Aorta (tissue), 5 donors: ENCODE results near the gene TMEM72. TPM values are rescaled to one million over a fixed set of nuclear protein-coding genes. Genes with fewer than 3 reads are reported as not detected.
A peak's percentile ranks its signal among the peaks of the same experiment; 100 is the strongest.

Experiments
- ATAC-seq: fragments of 200-7000 bp; cut with Tn5 transposase; one replicate; pipeline ENCODE4 v1.9.1; 2022; ENCODE audit warnings: moderate library complexity; ENCODE audit not compliant: low FRiP score
- DNase-seq, 2 donors: peaks; one replicate each; pipeline ENCODE4 v3.0.0-alpha.2; 2020
- H3K27ac ChIP-seq, 2 donors: one replicate each; pipeline ENCODE4 v1.5.1; 2013; ENCODE audit warnings: low read length in 2 of 2, mild to moderate bottlenecking in 2 of 2, moderate library complexity in 2 of 2, control low read depth in 1 of 2, inconsistent platforms in 1 of 2, low read depth in 1 of 2
- H3K27me3 ChIP-seq, 2 donors: one replicate each; pipeline ENCODE4 v1.6.1; 2013; ENCODE audit warnings: control low read depth in 1 of 2, low read length in 1 of 2, mild to moderate bottlenecking in 1 of 2, moderate library complexity in 1 of 2; ENCODE audit not compliant: insufficient read depth in 2 of 2, control insufficient read depth in 1 of 2
- H3K36me3 ChIP-seq, 2 donors: one replicate each; pipeline ENCODE4 v1.6.1; 2013; ENCODE audit warnings: control low read depth in 1 of 2, low read length in 1 of 2, mild to moderate bottlenecking in 1 of 2; ENCODE audit not compliant: insufficient read depth in 2 of 2, control insufficient read depth in 1 of 2
- H3K4me1 ChIP-seq, 2 donors: one replicate each; pipeline ENCODE4 v1.6.1; 2013; ENCODE audit warnings: low read length in 2 of 2, control low read depth in 1 of 2, mild to moderate bottlenecking in 1 of 2, moderate library complexity in 1 of 2; ENCODE audit not compliant: insufficient read depth in 2 of 2, control insufficient read depth in 1 of 2
- H3K4me3 ChIP-seq, 2 donors: one replicate each; pipeline ENCODE4 v1.5.1; 2013; ENCODE audit warnings: low read length in 2 of 2, control low read depth in 1 of 2, mild to moderate bottlenecking in 1 of 2
- H3K9me3 ChIP-seq: one replicate; pipeline ENCODE4 v1.6.1; 2013; ENCODE audit warnings: mild to moderate bottlenecking, low read length; ENCODE audit not compliant: control insufficient read depth
- WGBS, 2 donors: extraction: QIAGEN DNeasy Blood & Tissue Kit; methylation state at CpG; one replicate each; pipeline ENCODE4 v1.1.7; 2013; 5-methylcytosine and 5-hydroxymethylcytosine counted together
- intact Hi-C, 2 donors: fragments of 100-400 bp; cut with DNase I; formaldehyde crosslinking; loops; one replicate each; pipeline versions ENCODE4 v1.14.2 to v1.15.0; 2022
- polyA plus RNA-seq, 2 donors: library from polyadenylated mRNA; stranded (reverse); fragments of 200-250 nt; gene quantifications; one replicate each; pipeline ENCODE4 v1.2.3, GENCODE V29; 2013
- total RNA-seq, 2 donors: library from RNA; stranded (reverse); fragmentation: NEBNext Ultra II Directional; extraction: Animal tissue kit (Norgen Biotek cat#: 25700); gene quantifications; one replicate each; pipeline ENCODE4 v1.2.1, GENCODE V29; 2021
- donor health status: healthy with polysubstance abuse.
- donor health status: Bipolar disorder and iron deficiency.
- donor health status: DM: no; HTN: no; CAD: no.
- donor health status: DM: no; HTN: no; CAD: no.
- donor health status: DM: yes; HTN: yes; CAD: no.

The TMEM72 gene
- total and polyA plus RNA-seq, 4 donors = not detected

DNA sequence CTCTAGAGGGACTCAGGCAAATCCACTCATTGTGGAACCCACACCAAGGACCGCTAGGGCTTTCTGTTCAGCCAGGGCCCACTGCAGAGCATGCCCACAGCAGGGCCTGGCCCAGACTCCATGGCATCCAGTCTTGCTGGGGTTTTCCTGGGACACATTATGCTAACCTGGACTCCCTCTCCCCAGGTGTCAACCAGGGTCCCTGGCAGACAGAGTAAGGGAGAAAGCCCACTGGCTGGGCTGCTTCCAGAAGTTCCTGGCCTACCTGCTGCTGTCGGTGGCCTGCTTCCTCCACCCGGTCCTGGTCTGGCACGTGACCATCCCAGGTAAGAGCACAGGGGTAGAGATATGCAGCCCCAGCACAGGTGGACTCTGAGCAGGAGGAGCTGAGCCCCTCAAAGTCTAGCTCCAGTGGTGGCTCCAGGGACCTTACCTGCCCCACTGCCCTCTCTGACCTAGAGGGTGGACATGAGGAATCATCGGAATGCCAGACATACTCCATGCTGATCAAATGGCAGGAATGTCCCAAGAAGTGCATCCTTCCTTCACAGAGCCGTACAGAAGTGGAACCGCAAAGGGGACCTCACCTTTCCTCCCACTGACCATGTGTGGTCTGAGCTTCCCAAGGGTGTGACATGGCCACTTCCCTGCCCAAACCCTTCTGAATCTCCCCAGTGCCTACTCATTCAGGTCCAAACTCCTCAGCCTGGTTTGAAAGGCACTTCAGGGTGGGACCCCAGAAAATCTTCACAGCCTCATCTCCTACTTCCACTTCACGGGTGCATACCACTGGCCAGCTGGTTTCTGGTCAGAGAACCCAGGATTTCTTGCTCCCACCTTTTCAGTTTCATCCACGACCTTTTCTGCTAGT, 22.5 kb downstream of the TMEM72 start:
- WGBS, 2 donors = 82 to 83% methylated on average over 9 of the region's 9 CpGs
- Histone ChIP-seq H3K27me3 (no peaks in the 10 kb centered on the region), H3K4me1 (peaks cover 0 to 3% of the 10 kb centered on the region in 2 donors), H3K4me3 (no peak overlapping the region), H3K9me3 (no peaks in the 10 kb centered on the region), H3K36me3 (no peaks in the 10 kb centered on the region), H3K27ac (no peak overlapping the region)
- no peak for DNase-seq
- ATAC-seq = no peak
- intact Hi-C loops = loop anchor here in 1 of 2 donors (2.0 kb wide), 1 partner anchor 41 kb away; no protein-coding TSS in a partner anchor

DNA sequence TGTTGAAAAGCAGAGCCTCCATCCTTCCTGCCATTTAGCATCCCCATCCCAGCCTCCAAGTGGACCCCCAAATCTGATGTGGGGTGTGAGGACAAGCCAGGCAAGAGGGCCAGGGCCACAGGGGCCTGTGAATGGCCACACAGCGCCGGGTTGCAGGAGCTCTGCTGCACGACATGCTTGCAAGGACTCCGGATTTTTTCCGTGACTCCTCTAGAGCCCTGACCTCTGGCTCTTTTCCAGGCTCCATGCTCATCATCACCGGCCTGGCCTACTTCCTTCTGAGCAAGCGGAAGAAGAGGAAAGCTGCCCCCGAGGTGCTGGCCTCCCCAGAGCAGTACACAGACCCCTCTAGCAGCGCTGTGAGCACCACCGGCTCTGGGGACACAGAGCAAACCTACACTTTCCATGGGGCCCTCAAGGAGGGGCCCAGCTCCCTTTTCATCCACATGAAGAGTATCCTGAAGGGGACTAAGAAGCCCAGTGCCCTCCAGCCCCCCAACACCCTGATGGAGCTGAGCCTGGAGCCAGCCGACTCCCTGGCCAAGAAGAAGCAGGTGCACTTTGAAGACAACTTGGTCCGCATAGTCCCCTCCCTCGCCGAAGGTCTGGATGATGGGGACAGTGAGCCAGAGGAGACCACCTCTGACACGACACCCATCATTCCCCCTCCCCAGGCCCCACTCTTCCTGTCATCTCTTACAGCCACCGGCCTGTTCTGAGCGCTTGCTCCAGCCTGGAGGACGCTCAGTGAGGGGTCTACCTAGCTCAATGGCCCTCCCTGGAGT, 23.5 kb downstream of the TMEM72 start:
- WGBS, 2 donors = 87 to 92% methylated on average over 18 of the region's 18 CpGs
- H3K4me3 ChIP-seq = no peak overlapping the region
- H3K36me3 ChIP-seq = no peaks in the 10 kb centered on the region
- peaks cover 0 to 3% of the 10 kb centered on the region in 2 donors for H3K4me1 ChIP-seq
- no peaks in the 10 kb centered on the region for H3K27me3 ChIP-seq
- intact Hi-C loops = no loop called here
- DNase-seq (peak in 1 of 2 donors; percentile 66), ATAC-seq (no peak)
- H3K9me3 ChIP-seq = no peaks in the 10 kb centered on the region
- peak overlapping the region in 1 of 2 donors; percentile 92 for H3K27ac ChIP-seq

GRCh38 chr10:44935201-44935965, 24.2 kb downstream of the TMEM72 start:
- Histone ChIP-seq H3K27me3 (no peaks in the 10 kb centered on the region), H3K4me3 (no peak overlapping the region), H3K27ac (peak overlapping the region in 1 of 2 donors; percentile 92), H3K9me3 (no peaks in the 10 kb centered on the region), H3K36me3 (no peaks in the 10 kb centered on the region), H3K4me1 (peaks cover 0 to 3% of the 10 kb centered on the region in 2 donors)
- intact Hi-C loops = no loop called here
- DNase-seq = peak; percentile 77
- ATAC-seq = peak; percentile 58
- WGBS, 2 donors = 43 to 44% methylated on average over 9 of the region's 9 CpGs

DNA sequence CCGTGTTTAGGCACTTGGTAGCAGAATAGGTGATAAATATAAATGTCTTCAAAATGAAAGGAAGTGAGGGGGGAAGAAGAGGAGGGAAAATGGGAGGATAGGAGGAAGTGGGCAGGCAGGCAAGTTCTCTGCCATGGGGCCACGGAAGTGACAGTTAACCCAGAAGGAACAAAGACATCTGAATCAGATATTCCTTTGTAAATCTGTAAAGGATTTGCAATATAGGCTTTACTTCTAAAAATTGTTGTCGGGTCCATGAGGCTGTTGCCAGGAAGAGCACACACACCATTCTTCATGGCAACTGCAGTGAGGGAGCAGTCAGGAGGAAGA, 24.8 kb downstream of the TMEM72 start:
- Histone ChIP-seq H3K27ac (peak overlapping the region in 1 of 2 donors; percentile 92), H3K27me3 (no peaks in the 10 kb centered on the region), H3K36me3 (no peaks in the 10 kb centered on the region), H3K9me3 (peaks cover 2% of the 10 kb centered on the region), H3K4me3 (no peak overlapping the region), H3K4me1 (peaks cover 0 to 3% of the 10 kb centered on the region in 2 donors)
- WGBS, 2 donors = 20 to 41% methylated on average over 3 of the region's 3 CpGs
- ATAC-seq (no peak), DNase-seq (no peak)
- intact Hi-C loops = no loop called here

DNA sequence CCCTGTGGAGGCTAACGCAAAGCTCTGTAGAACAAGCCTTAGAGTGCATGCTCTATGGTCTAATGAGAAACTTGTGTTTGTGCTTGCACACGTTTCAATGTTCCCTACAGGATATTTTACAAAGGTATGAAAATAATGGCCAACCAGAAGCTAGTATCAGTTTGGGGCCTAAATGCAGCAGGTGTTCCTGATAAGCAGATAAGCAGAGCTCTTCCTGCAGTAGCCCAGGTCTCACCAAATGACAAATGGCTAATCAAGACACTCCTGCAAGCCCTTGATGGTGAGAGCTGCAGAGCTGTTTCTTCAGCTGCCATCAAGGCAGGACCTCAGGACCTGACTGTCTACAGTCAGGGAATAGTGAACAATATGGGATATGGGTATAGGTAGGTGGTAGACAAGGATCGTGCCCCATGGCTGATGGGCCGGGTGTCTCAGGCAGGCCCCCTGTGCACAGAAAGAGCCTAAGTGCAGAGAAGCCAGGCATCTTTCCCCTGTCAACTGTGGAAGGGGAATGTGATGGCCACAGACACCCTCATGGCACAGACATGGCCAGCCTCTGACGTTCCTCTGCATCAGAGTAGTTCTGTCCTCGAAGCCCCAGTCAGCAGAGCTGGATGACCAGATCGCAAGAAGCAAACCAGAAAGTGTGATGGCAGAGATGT, 25.3 kb downstream of the TMEM72 start:
- intact Hi-C loops = no loop called here
- Histone ChIP-seq H3K27me3 (no peaks in the 10 kb centered on the region), H3K4me3 (no peak overlapping the region), H3K27ac (peak overlapping the region in 1 of 2 donors; percentile 92), H3K36me3 (no peaks in the 10 kb centered on the region), H3K9me3 (peaks cover 2% of the 10 kb centered on the region), H3K4me1 (peaks cover 0 to 3% of the 10 kb centered on the region in 2 donors)
- WGBS, 2 donors = 86 to 92% methylated on average over 7 of the region's 7 CpGs
- no peak for DNase-seq
- no peak for ATAC-seq

DNA sequence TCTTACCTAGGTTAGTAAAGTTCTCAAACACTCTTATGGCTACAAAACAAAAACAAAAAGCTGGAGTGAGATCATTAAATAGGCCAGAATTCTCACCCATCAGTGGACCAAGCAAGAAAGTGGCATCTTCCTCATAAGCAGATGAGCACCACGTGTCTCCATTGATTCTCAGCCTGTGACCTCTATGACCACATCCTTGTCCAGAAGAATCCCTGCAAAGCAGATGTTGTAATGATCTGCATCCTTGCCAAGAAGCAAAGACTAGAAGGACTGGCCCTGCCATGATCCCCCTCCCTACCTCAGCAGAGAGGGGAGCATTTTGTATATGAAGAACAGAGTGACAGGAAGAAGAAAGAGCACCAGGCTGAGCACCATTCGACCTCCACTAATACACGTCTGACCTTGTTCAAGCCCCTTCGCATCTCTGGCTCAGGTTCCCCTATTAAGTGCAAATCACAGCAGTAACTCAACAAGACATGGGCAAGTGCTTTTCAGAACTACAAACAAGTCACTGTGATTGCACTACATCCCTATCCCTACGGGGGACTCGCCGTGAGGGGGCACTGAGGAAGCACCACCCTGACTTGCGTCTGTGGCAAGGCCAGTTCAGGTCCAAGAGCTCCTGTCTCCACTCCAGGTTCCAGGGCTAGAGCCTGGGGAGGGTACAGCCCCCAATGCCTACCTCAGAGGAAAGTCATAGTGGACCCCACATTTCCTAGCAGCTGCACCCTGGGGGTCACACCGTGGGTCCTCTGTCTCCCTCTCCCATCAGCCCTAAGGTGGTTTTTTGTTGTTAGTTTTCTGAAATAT, 26.3 kb downstream of the TMEM72 start:
- intact Hi-C loops = no loop called here

DNA sequence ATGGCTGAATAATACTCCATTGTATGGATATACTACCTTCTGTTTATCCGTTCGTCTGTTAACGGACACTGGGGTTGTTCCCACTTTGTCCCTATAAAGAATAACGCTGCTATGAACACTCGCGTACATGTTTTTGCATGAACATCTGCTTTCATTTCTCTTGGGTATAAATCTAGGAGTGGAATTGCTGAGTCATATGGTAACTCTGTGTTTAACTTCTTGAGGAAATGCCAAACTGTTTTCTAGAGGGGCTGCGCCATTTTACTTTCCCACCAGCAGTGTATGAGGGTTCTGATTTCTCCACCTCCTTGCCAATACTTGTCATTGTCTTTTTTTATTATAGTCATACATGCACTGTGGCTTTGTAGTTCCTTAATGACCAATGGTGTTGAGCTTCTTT, 27.8 kb downstream of the TMEM72 start:
- DNase-seq (no peak), ATAC-seq (no peak)
- peaks cover 0 to 3% of the 10 kb centered on the region in 2 donors for H3K4me1 ChIP-seq
- H3K27ac ChIP-seq = no peak overlapping the region
- no peaks in the 10 kb centered on the region for H3K27me3 ChIP-seq
- H3K36me3 ChIP-seq = no peaks in the 10 kb centered on the region
- peaks cover 2% of the 10 kb centered on the region for H3K9me3 ChIP-seq
- intact Hi-C loops = no loop called here
- no peak overlapping the region for H3K4me3 ChIP-seq
- WGBS, 2 donors = 93% methylated on average over 7 of the region's 7 CpGs

More for the DNA sequence above, 26.3 kb downstream of the TMEM72 start:
- H3K4me3 ChIP-seq = no peak overlapping the region
- no peaks in the 10 kb centered on the region for H3K27me3 ChIP-seq
- H3K27ac ChIP-seq = no peak overlapping the region
- H3K9me3 ChIP-seq = peaks cover 2% of the 10 kb centered on the region
- ATAC-seq (no peak), DNase-seq (peak in 1 of 2 donors; percentile 12)
- H3K4me1 ChIP-seq = peaks cover 0 to 3% of the 10 kb centered on the region in 2 donors
- 89 to 94% methylated on average over 9 of the region's 9 CpGs for WGBS, 2 donors
- H3K36me3 ChIP-seq = no peaks in the 10 kb centered on the region
